A673 (cell line): ENCODE data around the gene DAPK3.

ENCODE experiments used
- CTCF ChIP-seq: fragments of 300-800, 200-600 bp; sonication (generic); conservative IDR thresholded peaks from 2 replicates; pipeline ENCODE4 v1.5.1; 2017; ENCODE audit warnings: low read depth, mild to moderate bottlenecking, antibody characterized with exemption, low read length, moderate library complexity, mixed read lengths
- EZH2 ChIP-seq: fragments of 200-600 bp; sonication (generic); IDR thresholded peaks from 2 replicates; pipeline ENCODE4 v1.6.1; 2017; ENCODE audit warnings: borderline replicate concordance, low read depth, mild to moderate bottlenecking, mixed read lengths, antibody characterized with exemption, low read length; ENCODE audit not compliant: poor library complexity, severe bottlenecking

GRCh38 chr19:4015705-4016402 is 45.0 kb upstream of the DAPK3 start:
- TF ChIP-seq CTCF (no peak), EZH2 (no peak)
